Uterus (tissue), 2 donors: Measurements from ENCODE around the gene CTBS.

Experiments
- CTCF ChIP-seq, 4 experiments: fragments of 200-600 bp in 2 of 4; fragments of 450-650 bp in 2 of 4; sonication (generic) in 2 of 4; IDR thresholded peaks; one replicate each; pipeline ENCODE4 v1.5.1; 2016 to 2019; ENCODE audit warnings: antibody characterized with exemption in 4 of 4, mild to moderate bottlenecking in 2 of 4, moderate library complexity in 1 of 4
- POLR2A ChIP-seq, 2 donors: fragments of 450-650 bp; IDR thresholded peaks; one replicate each; pipeline ENCODE4 v1.6.1; 2016; ENCODE audit warnings: antibody characterized with exemption in 2 of 2, mild to moderate bottlenecking in 1 of 2, moderate library complexity in 1 of 2

DNA sequence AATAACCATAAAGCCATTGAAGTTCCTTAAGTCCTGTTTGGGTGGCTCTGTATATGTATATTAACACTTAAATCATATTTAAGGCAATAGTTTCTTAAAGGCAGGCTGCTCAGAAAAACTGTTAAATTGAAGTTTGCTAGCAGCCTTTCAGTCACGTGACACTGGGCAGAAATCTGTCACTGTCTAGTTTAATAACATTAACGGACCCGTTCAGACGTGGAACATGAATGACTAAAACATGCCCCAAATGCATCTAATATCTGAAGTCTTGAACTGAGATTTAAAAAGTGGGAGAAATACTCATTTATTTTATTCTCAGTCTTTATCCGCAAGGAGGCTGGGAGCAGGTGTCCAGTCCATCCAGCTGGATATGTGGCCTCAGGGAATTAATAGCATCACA lies 71.3 kb downstream of the CTBS start:
- TF ChIP-seq CTCF (IDR thresholded peaks at IDR 0.05) (no peak), POLR2A (IDR thresholded peaks at IDR 0.05) (no peak)
